Measurements from ENCODE around the gene LRRK1.

LRRK1 gene

GRCh38 chr15:100999369-100999768 is 80.2 kb downstream of the LRRK1 start:
- Histone ChIP-seq H3K4me3 (no peak overlapping the region), H3K27ac (no peak overlapping the region), H3K9me3 (peaks cover 13% of the 10 kb centered on the region), H3K4me1 (peaks cover 4% of the 10 kb centered on the region; the same call in 1 of the 2 replicates), H3K9ac (no peak overlapping the region), H3K4me2 (no peak overlapping the region), H4K20me1 (no peaks in the 10 kb centered on the region), H3K27me3 (no peaks in the 10 kb centered on the region), H3K36me3 (no peaks in the 10 kb centered on the region)
- TF ChIP-seq Cebpa-rat (IDR thresholded peaks at IDR 0.05), result no peak

GRCh38 chr15:101000271-101000681 is 81.1 kb downstream of the LRRK1 start:
- no peak overlapping the region for H3K27ac ChIP-seq
- no peaks in the 10 kb centered on the region for H4K20me1 ChIP-seq
- no peaks in the 10 kb centered on the region for H3K4me1 ChIP-seq
- H3K4me2 ChIP-seq, result no peak overlapping the region
- H3K27me3 ChIP-seq, result no peaks in the 10 kb centered on the region
- H3K9me3 ChIP-seq, result peaks cover 22% of the 10 kb centered on the region
- TF ChIP-seq Cebpa-rat (IDR thresholded peaks at IDR 0.05), result no peak
- H3K9ac ChIP-seq, result no peak overlapping the region
- no peaks in the 10 kb centered on the region for H3K36me3 ChIP-seq
- H3K4me3 ChIP-seq, result no peak overlapping the region

- H3K4me1 ChIP-seq, result no peaks in the 10 kb centered on the region
- TF ChIP-seq Cebpa-rat (IDR thresholded peaks at IDR 0.05), result no peak
- H4K20me1 ChIP-seq, result no peaks in the 10 kb centered on the region
- no peak overlapping the region for H3K9ac ChIP-seq
- no peaks in the 10 kb centered on the region for H3K27me3 ChIP-seq
- H3K4me2 ChIP-seq, result no peak overlapping the region
- no peak overlapping the region for H3K4me3 ChIP-seq
- peaks cover 25% of the 10 kb centered on the region for H3K9me3 ChIP-seq
- H3K27ac ChIP-seq, result no peak overlapping the region
- H3K36me3 ChIP-seq, result no peaks in the 10 kb centered on the region
Observed at GRCh38 chr15:101001056-101001455, 81.9 kb downstream of the LRRK1 start.

GRCh38 chr15:101001796-101002195 is 82.6 kb downstream of the LRRK1 start:
- Histone ChIP-seq H3K27ac (no peak overlapping the region), H3K36me3 (no peaks in the 10 kb centered on the region), H3K4me1 (no peaks in the 10 kb centered on the region), H4K20me1 (no peaks in the 10 kb centered on the region), H3K27me3 (no peaks in the 10 kb centered on the region), H3K9ac (no peak overlapping the region), H3K4me2 (no peak overlapping the region), H3K9me3 (peaks cover 25% of the 10 kb centered on the region), H3K4me3 (no peak overlapping the region)
- TF ChIP-seq Cebpa-rat (IDR thresholded peaks at IDR 0.05), result no peak

GRCh38 chr15:101003081-101003480 is 83.9 kb downstream of the LRRK1 start:
- Histone ChIP-seq H3K4me2 (no peak overlapping the region), H3K27ac (no peak overlapping the region), H3K9ac (no peak overlapping the region), H3K36me3 (no peaks in the 10 kb centered on the region), H4K20me1 (no peaks in the 10 kb centered on the region), H3K4me3 (no peak overlapping the region), H3K9me3 (peaks cover 25% of the 10 kb centered on the region), H3K4me1 (peaks cover 10% of the 10 kb centered on the region), H3K27me3 (no peaks in the 10 kb centered on the region)
- no peak for TF ChIP-seq Cebpa-rat (IDR thresholded peaks at IDR 0.05)

- Histone ChIP-seq H4K20me1 (no peaks in the 10 kb centered on the region), H3K4me3 (no peak overlapping the region), H3K9me3 (peaks cover 25% of the 10 kb centered on the region), H3K4me2 (no peak overlapping the region), H3K27me3 (no peaks in the 10 kb centered on the region), H3K9ac (no peak overlapping the region), H3K4me1 (peaks cover 14% of the 10 kb centered on the region), H3K27ac (no peak overlapping the region), H3K36me3 (no peaks in the 10 kb centered on the region)
- no peak for TF ChIP-seq Cebpa-rat (IDR thresholded peaks at IDR 0.05)
Observed at GRCh38 chr15:101003706-101004105, 84.5 kb downstream of the LRRK1 start.

GRCh38 chr15:101004500-101004899 is 85.3 kb downstream of the LRRK1 start:
- H3K4me2 ChIP-seq, result no peak overlapping the region
- H3K27ac ChIP-seq, result no peak overlapping the region
- H3K36me3 ChIP-seq, result no peaks in the 10 kb centered on the region
- H3K4me3 ChIP-seq, result no peak overlapping the region
- H4K20me1 ChIP-seq, result no peaks in the 10 kb centered on the region
- TF ChIP-seq Cebpa-rat (IDR thresholded peaks at IDR 0.05), result no peak
- H3K4me1 ChIP-seq, result peaks cover 21% of the 10 kb centered on the region
- peaks cover 25% of the 10 kb centered on the region for H3K9me3 ChIP-seq
- H3K27me3 ChIP-seq, result no peaks in the 10 kb centered on the region
- H3K9ac ChIP-seq, result no peak overlapping the region

- no peak overlapping the region for H3K9ac ChIP-seq
- H3K4me1 ChIP-seq, result peaks cover 21% of the 10 kb centered on the region
- H3K4me3 ChIP-seq, result no peak overlapping the region
- peaks cover 25% of the 10 kb centered on the region for H3K9me3 ChIP-seq
- H3K27me3 ChIP-seq, result no peaks in the 10 kb centered on the region
- TF ChIP-seq Cebpa-rat (IDR thresholded peaks at IDR 0.05), result no peak
- no peaks in the 10 kb centered on the region for H3K36me3 ChIP-seq
- H3K4me2 ChIP-seq, result no peak overlapping the region
- H3K27ac ChIP-seq, result no peak overlapping the region
- H4K20me1 ChIP-seq, result no peaks in the 10 kb centered on the region
Observed at GRCh38 chr15:101004986-101005747, 86.0 kb downstream of the LRRK1 start.

- Histone ChIP-seq H3K9ac (no peak overlapping the region), H3K36me3 (no peaks in the 10 kb centered on the region), H3K9me3 (peaks cover 25% of the 10 kb centered on the region), H4K20me1 (no peaks in the 10 kb centered on the region), H3K4me2 (peak overlapping the region; percentile 98), H3K27ac (no peak overlapping the region), H3K27me3 (no peaks in the 10 kb centered on the region), H3K4me3 (no peak overlapping the region), H3K4me1 (peaks cover 21% of the 10 kb centered on the region)
- no peak for TF ChIP-seq Cebpa-rat (IDR thresholded peaks at IDR 0.05)
Observed at GRCh38 chr15:101006931-101007691, 88.0 kb downstream of the LRRK1 start.
